ENCODE measurements around the gene XRCC4. TPM values are rescaled to one million over a fixed set of nuclear protein-coding genes. Genes with fewer than 3 reads are reported as not detected.

XRCC4 gene
- total RNA-seq, 1 experiment from 2014 or later = 7.1 TPM

GRCh38 chr5:83102364-83102980 lies 25.1 kb downstream of the XRCC4 start:
- H3K27me3 Mint-ChIP-seq (ENCODE audit: insufficient read depth, unreplicated experiment) = no peaks in the 10 kb centered on the region
- POLR2A ChIA-PET = interaction anchor here (0.7 to 2.3 kb wide), 3 partner anchors 12 to 175 kb away, joined by 3 to 11 read pairs (median 3); partner anchors contain the start of genes TMEM167A and XRCC4
- no peaks in the 10 kb centered on the region for H3K9me3 Mint-ChIP-seq (ENCODE audit: unreplicated experiment)
- no TSS peak for BruUV-seq (replicated peaks)
- H3K36me3 Mint-ChIP-seq (ENCODE audit: insufficient read depth, unreplicated experiment) = peaks cover 6% of the 10 kb centered on the region
- intact Hi-C loops (cut with micrococcal nuclease) = no loop called here
- no peak overlapping the region for H3K4me3 Mint-ChIP-seq (ENCODE audit: unreplicated experiment)
- peaks cover 14% of the 10 kb centered on the region for H3K4me1 Mint-ChIP-seq (ENCODE audit: insufficient read depth, unreplicated experiment)
- no peak for DNase-seq (ENCODE audit: unreplicated experiment)
- CTCF ChIA-PET = no interaction called here
- H3K27ac Mint-ChIP-seq (ENCODE audit: low read depth, unreplicated experiment) = no peak overlapping the region
- TF ChIP-seq CTCF (IDR thresholded peaks at IDR 0.05; ENCODE audit: unreplicated experiment) = no peak

GRCh38 chr5:83104021-83104420 lies 26.7 kb downstream of the XRCC4 start:
- no peak for TF ChIP-seq CTCF (IDR thresholded peaks at IDR 0.05; ENCODE audit: unreplicated experiment)
- DNase-seq (ENCODE audit: unreplicated experiment) = no peak
- H3K4me3 Mint-ChIP-seq (ENCODE audit: unreplicated experiment) = no peak overlapping the region
- CTCF ChIA-PET = no interaction called here
- H3K27ac Mint-ChIP-seq (ENCODE audit: low read depth, unreplicated experiment) = no peak overlapping the region
- BruUV-seq (replicated peaks) = no TSS peak
- peaks cover 6% of the 10 kb centered on the region for H3K36me3 Mint-ChIP-seq (ENCODE audit: insufficient read depth, unreplicated experiment)
- no peaks in the 10 kb centered on the region for H3K27me3 Mint-ChIP-seq (ENCODE audit: insufficient read depth, unreplicated experiment)
- peaks cover 8% of the 10 kb centered on the region for H3K4me1 Mint-ChIP-seq (ENCODE audit: insufficient read depth, unreplicated experiment)
- H3K9me3 Mint-ChIP-seq (ENCODE audit: unreplicated experiment) = no peaks in the 10 kb centered on the region
- intact Hi-C loops (cut with micrococcal nuclease) = no loop called here
- POLR2A ChIA-PET = interaction anchor here (1.5 kb wide), 1 partner anchor 27 kb away, joined by 7 read pairs; the partner anchor contains the start of genes TMEM167A and XRCC4

- Mint-ChIP-seq H3K4me3 (ENCODE audit: unreplicated experiment) (no peak overlapping the region), H3K9me3 (ENCODE audit: unreplicated experiment) (no peaks in the 10 kb centered on the region), H3K27ac (ENCODE audit: low read depth, unreplicated experiment) (no peak overlapping the region), H3K36me3 (ENCODE audit: insufficient read depth, unreplicated experiment) (peaks cover 6% of the 10 kb centered on the region), H3K27me3 (ENCODE audit: insufficient read depth, unreplicated experiment) (no peaks in the 10 kb centered on the region), H3K4me1 (ENCODE audit: insufficient read depth, unreplicated experiment) (no peaks in the 10 kb centered on the region)
- DNase-seq (ENCODE audit: unreplicated experiment) = no peak
- ChIA-PET CTCF (no interaction called here), POLR2A (interaction anchor here (0.7 kb wide), 1 partner anchor 11 kb away, joined by 3 read pairs; no protein-coding TSS in a partner anchor)
- intact Hi-C loops (cut with micrococcal nuclease) = no loop called here
- no TSS peak for BruUV-seq (replicated peaks)
- no peak for TF ChIP-seq CTCF (IDR thresholded peaks at IDR 0.05; ENCODE audit: unreplicated experiment)
These were observed 30.5 kb downstream of the XRCC4 start for GRCh38 chr5:83107692-83108420.

GRCh38 chr5:83109380-83109779 lies 32.0 kb downstream of the XRCC4 start:
- Mint-ChIP-seq H3K4me3 (ENCODE audit: unreplicated experiment) (no peak overlapping the region), H3K9me3 (ENCODE audit: unreplicated experiment) (no peaks in the 10 kb centered on the region), H3K27ac (ENCODE audit: low read depth, unreplicated experiment) (no peak overlapping the region), H3K36me3 (ENCODE audit: insufficient read depth, unreplicated experiment) (peaks cover 6% of the 10 kb centered on the region), H3K27me3 (ENCODE audit: insufficient read depth, unreplicated experiment) (no peaks in the 10 kb centered on the region), H3K4me1 (ENCODE audit: insufficient read depth, unreplicated experiment) (no peaks in the 10 kb centered on the region)
- ChIA-PET POLR2A (interaction anchor here (0.8 kb wide), 1 partner anchor 366 kb away, joined by 3 read pairs; no protein-coding TSS in a partner anchor), CTCF (interaction anchor here (0.7 kb wide), 1 partner anchor 685 kb away, joined by 3 read pairs; no protein-coding TSS in a partner anchor)
- DNase-seq (ENCODE audit: unreplicated experiment) = no peak
- no TSS peak for BruUV-seq (replicated peaks)
- no peak for TF ChIP-seq CTCF (IDR thresholded peaks at IDR 0.05; ENCODE audit: unreplicated experiment)
- intact Hi-C loops (cut with micrococcal nuclease) = no loop called here

Data from MCF 10A (cell line).